HCT116 (cell line): Measurements from ENCODE around the gene NHERF1. TPM values are rescaled to one million over a fixed set of nuclear protein-coding genes. Genes with fewer than 3 reads are reported as not detected.

ENCODE experiments used
- ATAC-seq: fragments of 200-7000 bp; cut with Tn5 transposase; 2 replicates; pipeline ENCODE4 v1.9.1; 2020; ENCODE audit warnings: mild to moderate bottlenecking, moderate library complexity
- BruUV-seq: library from RNA; stranded (reverse); fragments of 400-500 nt; replicated peaks from 2 replicates; lab custom pipeline; 2021; lab: Mats Ljungman, UMichigan
- CTCF ChIA-PET: fragments of 300-600 bp; sonication (Branson Sonifier 250); formaldehyde crosslinking; loops from one replicate; lab custom pipeline; 2021; ENCODE audit warnings: antibody characterized with exemption; lab: Charles Lee
- POLR2A ChIA-PET: fragments of 300-600, 350-600 bp; sonication (Branson Sonifier 250); formaldehyde crosslinking; loops from one replicate; lab custom pipeline; 2021; ENCODE audit warnings: antibody characterized with exemption; lab: Charles Lee
- RAD21 ChIA-PET, 2 experiments: fragments of 300-600 bp; sonication (Branson Sonifier 250); formaldehyde crosslinking; loops; one replicate each; lab custom pipeline; 2023; ENCODE audit warnings: low total read pairs in 2 of 2; ENCODE audit not compliant: uncharacterized antibody in 2 of 2, unreplicated experiment in 2 of 2, low non-redundant PET in 1 of 2; lab: Charles Lee
- DNase-seq: peaks from one replicate; pipeline ENCODE4 v3.0.0-alpha.2; 2010; ENCODE audit warnings: low read depth, low spot score
- H2AFZ ChIP-seq: fragments of 200-600 bp; shearing (Covaris generic), sonication (generic); 2 replicates; pipeline ENCODE4 v1.6.1; 2017; ENCODE audit warnings: low read depth, mixed run types, mixed read lengths, antibody characterized with exemption, low read length; ENCODE audit not compliant: poor library complexity, severe bottlenecking
- H3K27ac ChIP-seq: 2 replicates; pipeline ENCODE4 v1.5.1; 2012; ENCODE audit warnings: low read depth, low read length
- H3K27me3 ChIP-seq: fragments of 200-600 bp; sonication (generic); 2 replicates; pipeline ENCODE4 v1.6.1; 2016; ENCODE audit warnings: mixed run types, low read length, mixed read lengths; ENCODE audit not compliant: insufficient read depth
- H3K36me3 ChIP-seq, 2 experiments: fragments of 200-500 bp in 1 of 2; fragments of 200-600 bp in 1 of 2; sonication (Bioruptor generic) in 1 of 2; sonication (generic) in 1 of 2; 2 replicates each; pipeline versions ENCODE4 v1.5.1 to v1.6.1; 2014 to 2016; ENCODE audit warnings: low read length in 2 of 2, inconsistent platforms in 1 of 2, mixed read lengths in 1 of 2, mixed run types in 1 of 2; ENCODE audit not compliant: insufficient read depth in 2 of 2, control insufficient read depth in 1 of 2
- H3K4me1 ChIP-seq, 2 experiments: fragments of 200-600 bp in 1 of 2; sonication (generic) in 1 of 2; 2 replicates each; pipeline versions ENCODE4 v1.5.1 to v1.6.1; 2012 to 2017; ENCODE audit warnings: low read length in 2 of 2, inconsistent platforms in 1 of 2, mild to moderate bottlenecking in 1 of 2, mixed read lengths in 1 of 2, mixed run types in 1 of 2, moderate library complexity in 1 of 2; ENCODE audit not compliant: insufficient read depth in 2 of 2, control insufficient read depth in 1 of 2
- H3K4me2 ChIP-seq: fragments of 200-600 bp; sonication (generic); 2 replicates; pipeline ENCODE4 v1.6.1; 2017; ENCODE audit warnings: mixed run types, low read length, mixed read lengths
- H3K4me3 ChIP-seq, 2 experiments: fragments of 200-600 bp in 1 of 2; sonication (generic) in 1 of 2; replicated peaks in 1 of 2; 2 replicates each; pipeline ENCODE4 v1.5.1; 2011 to 2016; ENCODE audit warnings: low read length in 2 of 2, control low read depth in 1 of 2, low read depth in 1 of 2, mild to moderate bottlenecking in 1 of 2, mixed read lengths in 1 of 2, mixed run types in 1 of 2
- H3K79me2 ChIP-seq: fragments of 200-600 bp; sonication (generic); 2 replicates; pipeline ENCODE4 v1.6.1; 2017; ENCODE audit warnings: mild to moderate bottlenecking, mixed run types, low read length, moderate library complexity, mixed read lengths; ENCODE audit not compliant: insufficient read depth
- H3K9ac ChIP-seq: fragments of 200-600 bp; sonication (generic); 2 replicates; pipeline ENCODE4 v1.6.1; 2016; ENCODE audit warnings: low read length, mixed read lengths
- H3K9me2 ChIP-seq: fragments of 200-600 bp; sonication (generic), shearing (Covaris generic); 2 replicates; pipeline ENCODE4 v1.6.1; 2017; ENCODE audit warnings: mixed run types, mild to moderate bottlenecking, moderate library complexity; ENCODE audit not compliant: insufficient read depth
- H3K9me3 ChIP-seq, 2 experiments: fragments of 200-500 bp in 1 of 2; fragments of 200-600 bp in 1 of 2; sonication (Bioruptor generic) in 1 of 2; sonication (generic) in 1 of 2; 2 replicates each; pipeline ENCODE4 v1.6.1; 2014 to 2017; ENCODE audit warnings: low read length in 2 of 2, mixed read lengths in 2 of 2, inconsistent platforms in 1 of 2, low read depth in 1 of 2, mild to moderate bottlenecking in 1 of 2, mixed run types in 1 of 2, moderate library complexity in 1 of 2; ENCODE audit not compliant: control insufficient read depth in 1 of 2, insufficient read depth in 1 of 2
- H4K20me1 ChIP-seq: fragments of 200-600 bp; sonication (generic), shearing (Covaris generic); 2 replicates; pipeline ENCODE4 v1.6.1; 2017; ENCODE audit warnings: mixed run types, mild to moderate bottlenecking, moderate library complexity; ENCODE audit not compliant: insufficient read depth
- CBX3 ChIP-seq: IDR thresholded peaks from 2 replicates; pipeline ENCODE4 v1.6.1; 2012; ENCODE audit warnings: low read depth
- CEBPB ChIP-seq: IDR thresholded peaks from 2 replicates; pipeline ENCODE4 v1.6.1; 2012; ENCODE audit warnings: low read depth
- ELF1 ChIP-seq: IDR thresholded peaks from 2 replicates; pipeline ENCODE4 v1.6.1; 2012; ENCODE audit warnings: low read depth, borderline replicate concordance
- EZH2 ChIP-seq: fragments of 200-600 bp; sonication (generic); IDR thresholded peaks from 2 replicates; pipeline ENCODE4 v1.6.1; 2017; ENCODE audit warnings: antibody characterized with exemption, mixed run types
- EZH2phosphoT487 ChIP-seq: fragments of 200-600 bp; IDR thresholded peaks from 2 replicates; pipeline ENCODE4 v1.6.1; 2018; ENCODE audit warnings: antibody characterized with exemption, borderline replicate concordance
- FOSL1 ChIP-seq: IDR thresholded peaks from 2 replicates; pipeline ENCODE4 v1.6.1; 2012; ENCODE audit warnings: low read depth
- POLR2A ChIP-seq: IDR thresholded peaks from 2 replicates; pipeline ENCODE4 v1.7.0; 2011; ENCODE audit warnings: borderline replicate concordance; ENCODE audit not compliant: insufficient read depth, insufficient read length; ENCODE audit errors: extremely low read depth
- ZFX ChIP-seq: fragments of 450-650 bp; IDR thresholded peaks from 2 replicates; pipeline ENCODE4 v1.6.1; 2017
- ZNF274 ChIP-seq: fragments of 200-500 bp; sonication (Bioruptor generic); IDR thresholded peaks from 2 replicates; pipeline ENCODE4 v1.6.1; 2014; ENCODE audit warnings: mild to moderate bottlenecking, low read depth, low read length, inconsistent platforms
- intact Hi-C: fragments of 100-400 bp; cut with micrococcal nuclease; formaldehyde crosslinking; loops from 2 replicates; pipeline ENCODE4 v1.10.0; 2022
- total RNA-seq: library from RNA; stranded (reverse); gene quantifications from one replicate; pipeline ENCODE4 v1.2.1, GENCODE V29; 2021; ENCODE audit not compliant: unreplicated experiment
- TF ChIP-seq, protein P1 (sequence below): IDR thresholded peaks from 2 replicates; pipeline ENCODE4 v1.6.1; 2012; ENCODE audit warnings: low read depth
- TF ChIP-seq, protein P2 (sequence below): IDR thresholded peaks from 2 replicates; pipeline ENCODE4 v1.6.1; 2012
- TF ChIP-seq, protein P3 (sequence below): IDR thresholded peaks from 2 replicates; pipeline ENCODE4 v1.6.1; 2011; ENCODE audit warnings: mild to moderate bottlenecking, low read length, moderate library complexity; ENCODE audit not compliant: insufficient replicate concordance; ENCODE audit errors: extremely low read depth
- TF ChIP-seq, protein P4 (sequence below), 3 experiments: fragments of 200-600 bp in 1 of 3; sonication (generic) in 1 of 3; IDR thresholded peaks in 2 of 3; conservative IDR thresholded peaks in 1 of 3; 2 replicates each; pipeline ENCODE4 v1.5.1; 2012 to 2017; ENCODE audit warnings: low read depth in 2 of 3, low read length in 2 of 3, antibody characterized with exemption in 1 of 3, borderline replicate concordance in 1 of 3, control low read depth in 1 of 3, mild to moderate bottlenecking in 1 of 3, mixed read lengths in 1 of 3, mixed run types in 1 of 3, moderate library complexity in 1 of 3; ENCODE audit not compliant: insufficient read depth in 1 of 3

The NHERF1 gene
- total RNA-seq, 1 experiment from 2014 or later: 129 TPM

DNA sequence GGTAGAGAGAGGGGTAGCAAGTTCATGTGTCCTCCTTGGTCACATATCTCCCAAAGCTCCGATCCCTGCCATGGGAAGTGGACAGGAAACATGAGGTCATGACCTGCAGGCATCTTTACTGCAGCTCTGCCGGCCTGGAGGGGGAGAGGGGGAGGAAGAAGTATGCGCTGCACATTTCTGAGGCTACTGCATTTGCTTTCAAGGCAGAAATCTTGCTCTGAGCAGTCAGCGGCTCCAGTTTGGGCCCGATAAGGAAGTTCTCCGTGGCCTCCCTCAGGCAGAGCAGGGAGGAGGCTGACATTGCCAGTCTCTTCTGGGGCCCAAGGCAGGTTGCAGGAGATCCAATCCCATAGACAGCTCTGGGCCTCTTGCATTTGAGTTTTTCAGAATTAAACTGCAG, 1.5 kb upstream of the NHERF1 start (continued):
- TF ChIP-seq, protein P1, sequence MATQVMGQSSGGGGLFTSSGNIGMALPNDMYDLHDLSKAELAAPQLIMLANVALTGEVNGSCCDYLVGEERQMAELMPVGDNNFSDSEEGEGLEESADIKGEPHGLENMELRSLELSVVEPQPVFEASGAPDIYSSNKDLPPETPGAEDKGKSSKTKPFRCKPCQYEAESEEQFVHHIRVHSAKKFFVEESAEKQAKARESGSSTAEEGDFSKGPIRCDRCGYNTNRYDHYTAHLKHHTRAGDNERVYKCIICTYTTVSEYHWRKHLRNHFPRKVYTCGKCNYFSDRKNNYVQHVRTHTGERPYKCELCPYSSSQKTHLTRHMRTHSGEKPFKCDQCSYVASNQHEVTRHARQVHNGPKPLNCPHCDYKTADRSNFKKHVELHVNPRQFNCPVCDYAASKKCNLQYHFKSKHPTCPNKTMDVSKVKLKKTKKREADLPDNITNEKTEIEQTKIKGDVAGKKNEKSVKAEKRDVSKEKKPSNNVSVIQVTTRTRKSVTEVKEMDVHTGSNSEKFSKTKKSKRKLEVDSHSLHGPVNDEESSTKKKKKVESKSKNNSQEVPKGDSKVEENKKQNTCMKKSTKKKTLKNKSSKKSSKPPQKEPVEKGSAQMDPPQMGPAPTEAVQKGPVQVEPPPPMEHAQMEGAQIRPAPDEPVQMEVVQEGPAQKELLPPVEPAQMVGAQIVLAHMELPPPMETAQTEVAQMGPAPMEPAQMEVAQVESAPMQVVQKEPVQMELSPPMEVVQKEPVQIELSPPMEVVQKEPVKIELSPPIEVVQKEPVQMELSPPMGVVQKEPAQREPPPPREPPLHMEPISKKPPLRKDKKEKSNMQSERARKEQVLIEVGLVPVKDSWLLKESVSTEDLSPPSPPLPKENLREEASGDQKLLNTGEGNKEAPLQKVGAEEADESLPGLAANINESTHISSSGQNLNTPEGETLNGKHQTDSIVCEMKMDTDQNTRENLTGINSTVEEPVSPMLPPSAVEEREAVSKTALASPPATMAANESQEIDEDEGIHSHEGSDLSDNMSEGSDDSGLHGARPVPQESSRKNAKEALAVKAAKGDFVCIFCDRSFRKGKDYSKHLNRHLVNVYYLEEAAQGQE: no peak
- TF ChIP-seq ZNF274: no peak
- TF ChIP-seq EZH2phosphoT487: no peak
- no peak for TF ChIP-seq CBX3

DNA sequence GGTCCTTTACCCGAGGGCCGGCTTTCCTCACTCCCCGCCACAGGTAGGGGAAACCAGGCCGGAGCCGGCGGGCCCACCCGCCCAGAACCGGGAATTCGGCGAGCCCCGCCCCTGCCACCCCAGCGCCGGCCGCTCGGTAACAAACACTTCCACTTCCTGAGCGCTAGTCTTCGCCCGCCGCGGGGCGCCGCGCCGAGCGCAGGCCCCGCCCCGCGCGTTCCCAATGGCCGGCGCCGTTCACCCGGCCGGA, 224 bp upstream of the NHERF1 start:
- Histone ChIP-seq H3K79me2 (peaks cover 47% of the 10 kb centered on the region), H4K20me1 (peaks cover 3% of the 10 kb centered on the region; the same call in 1 of the 2 replicates), H3K4me3 (peak overlapping the region; percentile 49 to 74), H3K9me2 (no peaks in the 10 kb centered on the region), H3K36me3 (peaks cover 0 to 2% of the 10 kb centered on the region in 2 experiments; a peak in 2 of 4 replicates), H3K27ac (peak overlapping the region; percentile 53), H3K9ac (peak overlapping the region; percentile 57), H3K4me2 (peak overlapping the region; percentile 87), H3K4me1 (peaks cover 34 to 61% of the 10 kb centered on the region in 2 experiments), H3K27me3 (no peaks in the 10 kb centered on the region), H3K9me3 (no peaks in the 10 kb centered on the region), H2AFZ (no peak overlapping the region)
- POLR2A ChIA-PET: interaction anchor here (0.9 to 3.2 kb wide), 3 partner anchors 10 to 26 kb away, joined by 3 to 12 read pairs (median 3); partner anchors contain the start of gene RAB37
- RAD21 ChIA-PET: no interaction called here
- no TSS peak for BruUV-seq
- CTCF ChIA-PET: interaction anchor here (4.5 kb wide), 1 partner anchor 12 kb away, joined by 42 read pairs; the partner anchor contains the start of gene RAB37
- ATAC-seq (no peak), DNase-seq (no peak)
- intact Hi-C loops: no loop called here
- no peak for TF ChIP-seq ELF1
- TF ChIP-seq FOSL1: no peak
- TF ChIP-seq, protein P2, sequence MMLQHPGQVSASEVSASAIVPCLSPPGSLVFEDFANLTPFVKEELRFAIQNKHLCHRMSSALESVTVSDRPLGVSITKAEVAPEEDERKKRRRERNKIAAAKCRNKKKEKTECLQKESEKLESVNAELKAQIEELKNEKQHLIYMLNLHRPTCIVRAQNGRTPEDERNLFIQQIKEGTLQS: no peak
- no peak for TF ChIP-seq EZH2
- no peak for TF ChIP-seq CEBPB
- TF ChIP-seq POLR2A: no peak
- TF ChIP-seq, protein P3, sequence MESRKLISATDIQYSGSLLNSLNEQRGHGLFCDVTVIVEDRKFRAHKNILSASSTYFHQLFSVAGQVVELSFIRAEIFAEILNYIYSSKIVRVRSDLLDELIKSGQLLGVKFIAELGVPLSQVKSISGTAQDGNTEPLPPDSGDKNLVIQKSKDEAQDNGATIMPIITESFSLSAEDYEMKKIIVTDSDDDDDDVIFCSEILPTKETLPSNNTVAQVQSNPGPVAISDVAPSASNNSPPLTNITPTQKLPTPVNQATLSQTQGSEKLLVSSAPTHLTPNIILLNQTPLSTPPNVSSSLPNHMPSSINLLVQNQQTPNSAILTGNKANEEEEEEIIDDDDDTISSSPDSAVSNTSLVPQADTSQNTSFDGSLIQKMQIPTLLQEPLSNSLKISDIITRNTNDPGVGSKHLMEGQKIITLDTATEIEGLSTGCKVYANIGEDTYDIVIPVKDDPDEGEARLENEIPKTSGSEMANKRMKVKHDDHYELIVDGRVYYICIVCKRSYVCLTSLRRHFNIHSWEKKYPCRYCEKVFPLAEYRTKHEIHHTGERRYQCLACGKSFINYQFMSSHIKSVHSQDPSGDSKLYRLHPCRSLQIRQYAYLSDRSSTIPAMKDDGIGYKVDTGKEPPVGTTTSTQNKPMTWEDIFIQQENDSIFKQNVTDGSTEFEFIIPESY: no peak
- TF ChIP-seq, protein P1: no peak
- no peak for TF ChIP-seq EZH2phosphoT487
- TF ChIP-seq ZFX: no peak
- TF ChIP-seq CBX3: no peak
- TF ChIP-seq, protein P4, sequence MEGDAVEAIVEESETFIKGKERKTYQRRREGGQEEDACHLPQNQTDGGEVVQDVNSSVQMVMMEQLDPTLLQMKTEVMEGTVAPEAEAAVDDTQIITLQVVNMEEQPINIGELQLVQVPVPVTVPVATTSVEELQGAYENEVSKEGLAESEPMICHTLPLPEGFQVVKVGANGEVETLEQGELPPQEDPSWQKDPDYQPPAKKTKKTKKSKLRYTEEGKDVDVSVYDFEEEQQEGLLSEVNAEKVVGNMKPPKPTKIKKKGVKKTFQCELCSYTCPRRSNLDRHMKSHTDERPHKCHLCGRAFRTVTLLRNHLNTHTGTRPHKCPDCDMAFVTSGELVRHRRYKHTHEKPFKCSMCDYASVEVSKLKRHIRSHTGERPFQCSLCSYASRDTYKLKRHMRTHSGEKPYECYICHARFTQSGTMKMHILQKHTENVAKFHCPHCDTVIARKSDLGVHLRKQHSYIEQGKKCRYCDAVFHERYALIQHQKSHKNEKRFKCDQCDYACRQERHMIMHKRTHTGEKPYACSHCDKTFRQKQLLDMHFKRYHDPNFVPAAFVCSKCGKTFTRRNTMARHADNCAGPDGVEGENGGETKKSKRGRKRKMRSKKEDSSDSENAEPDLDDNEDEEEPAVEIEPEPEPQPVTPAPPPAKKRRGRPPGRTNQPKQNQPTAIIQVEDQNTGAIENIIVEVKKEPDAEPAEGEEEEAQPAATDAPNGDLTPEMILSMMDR (IDR thresholded peaks at IDR 0.05 in 2 of 3, conservative IDR thresholded peaks at IDR 0.05 in 1 of 3; ENCODE audit: borderline replicate concordance in 1 of 3, insufficient read depth in 1 of 3, low read depth in 2 of 3, low read length in 2 of 3): no peak
